HL-60/S4 (cell line): ENCODE data around the gene CHI3L1.

Experiments used
- in situ Hi-C: fragments of 300-500 bp; cut with MboI; formaldehyde crosslinking; loops from 2 replicates; pipeline ENCODE4 v1.14.3; 2022; ENCODE audit warnings: low sequenced_read_pairs

The CHI3L1 gene

GRCh38 chr1:203170625-203171330, 15.7 kb downstream of the CHI3L1 start:
- in situ Hi-C loops = no loop called here

- in situ Hi-C loops = no loop called here
Measured at GRCh38 chr1:203169770-203170520, 16.6 kb downstream of the CHI3L1 start.

- in situ Hi-C loops = no loop called here
Measured at GRCh38 chr1:203168991-203169390, 17.5 kb downstream of the CHI3L1 start.

- in situ Hi-C loops = no loop called here
Measured at GRCh38 chr1:203168256-203168786, 18.2 kb downstream of the CHI3L1 start.

- in situ Hi-C loops = no loop called here
Measured at GRCh38 chr1:203167913-203168200, 18.6 kb downstream of the CHI3L1 start.

- in situ Hi-C loops = no loop called here
Measured at GRCh38 chr1:203167026-203167912, 19.2 kb downstream of the CHI3L1 start.

- in situ Hi-C loops = no loop called here
Measured at GRCh38 chr1:203166192-203166940, 20.1 kb downstream of the CHI3L1 start.

GRCh38 chr1:203165800-203166161, 20.7 kb downstream of the CHI3L1 start:
- in situ Hi-C loops = no loop called here

- in situ Hi-C loops = no loop called here
Measured at GRCh38 chr1:203165101-203165799, 21.3 kb downstream of the CHI3L1 start.

- in situ Hi-C loops = no loop called here
Measured at GRCh38 chr1:203163891-203164635, 22.4 kb downstream of the CHI3L1 start.

- in situ Hi-C loops = no loop called here
Measured at GRCh38 chr1:203162403-203162802, 24.1 kb downstream of the CHI3L1 start.

GRCh38 chr1:203161703-203162102, 24.8 kb downstream of the CHI3L1 start:
- in situ Hi-C loops = no loop called here

- in situ Hi-C loops = no loop called here
Measured at GRCh38 chr1:203161175-203161574, 25.3 kb downstream of the CHI3L1 start.

- in situ Hi-C loops = no loop called here
Measured at GRCh38 chr1:203159844-203160243, 26.7 kb downstream of the CHI3L1 start.

GRCh38 chr1:203158960-203159665, 27.4 kb downstream of the CHI3L1 start:
- in situ Hi-C loops = no loop called here

- in situ Hi-C loops = no loop called here
Measured at GRCh38 chr1:203158423-203158822, 28.1 kb downstream of the CHI3L1 start.

- in situ Hi-C loops = no loop called here
Measured at GRCh38 chr1:203156280-203156679, 30.2 kb downstream of the CHI3L1 start.

GRCh38 chr1:203153989-203154821, 32.3 kb downstream of the CHI3L1 start:
- in situ Hi-C loops = no loop called here
